Vagina (tissue), 2 donors: ENCODE data around the gene SS18L1. TPM values are rescaled to one million over a fixed set of nuclear protein-coding genes. Genes with fewer than 3 reads are reported as not detected.

Experiments
- DNase-seq, 2 donors: peaks; one replicate each; pipeline ENCODE4 v3.0.0-alpha.2; 2017; ENCODE audit errors: extremely low spot score in 2 of 2
- H3K27ac ChIP-seq: fragments of 200-600 bp; sonication (generic); one replicate; pipeline ENCODE4 v1.5.1; 2019
- H3K27me3 ChIP-seq: fragments of 200-600 bp; sonication (generic); one replicate; pipeline ENCODE4 v1.5.1; 2019
- H3K36me3 ChIP-seq, 2 donors: fragments of 200-600 bp; sonication (generic); one replicate each; pipeline ENCODE4 v1.5.1; 2017 to 2019
- H3K4me1 ChIP-seq: fragments of 200-600 bp; sonication (generic); one replicate; pipeline ENCODE4 v1.5.1; 2019
- H3K4me3 ChIP-seq, 2 donors: fragments of 200-600 bp; sonication (generic); 1 replicate in 1 of 2; 2 replicates in 1 of 2; pipeline ENCODE4 v1.5.1; 2016 to 2019
- H3K9me3 ChIP-seq: fragments of 200-600 bp; sonication (generic); one replicate; pipeline ENCODE4 v1.5.1; 2019
- CTCF ChIP-seq, 3 experiments: fragments of 450-650 bp in 2 of 3; fragments of 200-600 bp in 1 of 3; sonication (generic) in 1 of 3; IDR thresholded peaks; one replicate each; pipeline ENCODE4 v1.5.1; 2017 to 2019; ENCODE audit warnings: antibody characterized with exemption in 3 of 3, mild to moderate bottlenecking in 2 of 3, moderate library complexity in 2 of 3
- POLR2A ChIP-seq, 2 donors: fragments of 450-650 bp; IDR thresholded peaks; one replicate each; pipeline ENCODE4 v1.6.1; 2017; ENCODE audit warnings: antibody characterized with exemption in 2 of 2, mild to moderate bottlenecking in 2 of 2, moderate library complexity in 2 of 2
- POLR2AphosphoS5 ChIP-seq, 2 donors: sonication (generic); formaldehyde crosslinking; IDR thresholded peaks; one replicate each; pipeline ENCODE4 v1.9.0; 2017; ENCODE audit warnings: antibody characterized with exemption in 2 of 2, mild to moderate bottlenecking in 2 of 2, low read depth in 1 of 2; ENCODE audit not compliant: insufficient read depth in 1 of 2
- intact Hi-C: fragments of 100-400 bp; cut with DNase I; formaldehyde crosslinking; loops from one replicate; pipeline ENCODE4 v1.15.1; 2023
- total RNA-seq: library from RNA; depleted of rRNA; stranded (reverse); fragments of >200 nt; gene quantifications from one replicate; pipeline ENCODE4 v1.2.3, GENCODE V29; 2016

The SS18L1 gene
- total RNA-seq, 1 donor from 2014 or later: 25.3 TPM

- no peaks in the 10 kb centered on the region for H3K36me3 ChIP-seq
- H3K4me1 ChIP-seq: no peaks in the 10 kb centered on the region
- no peak for DNase-seq
- H3K27ac ChIP-seq: no peak overlapping the region
- no peaks in the 10 kb centered on the region for H3K9me3 ChIP-seq
- no peak for TF ChIP-seq POLR2AphosphoS5 (IDR thresholded peaks at IDR 0.05; ENCODE audit: insufficient read depth in 1 of 2, low read depth in 1 of 2)
- no peak for TF ChIP-seq POLR2A (IDR thresholded peaks at IDR 0.05)
- no peak for TF ChIP-seq CTCF (IDR thresholded peaks at IDR 0.05)
- no peaks in the 10 kb centered on the region for H3K27me3 ChIP-seq
- intact Hi-C loops: no loop called here
- H3K4me3 ChIP-seq: no peak overlapping the region
These were observed 68.7 kb downstream of the SS18L1 start for GRCh38 chr20:62212299-62212698.

GRCh38 chr20:62214067-62214466 lies 70.5 kb downstream of the SS18L1 start:
- Histone ChIP-seq H3K4me1 (peaks cover 4% of the 10 kb centered on the region), H3K36me3 (no peaks in the 10 kb centered on the region), H3K4me3 (no peak overlapping the region), H3K9me3 (no peaks in the 10 kb centered on the region), H3K27ac (no peak overlapping the region), H3K27me3 (peaks cover 2% of the 10 kb centered on the region)
- TF ChIP-seq CTCF (IDR thresholded peaks at IDR 0.05): no peak
- TF ChIP-seq POLR2AphosphoS5 (IDR thresholded peaks at IDR 0.05; ENCODE audit: insufficient read depth in 1 of 2, low read depth in 1 of 2): no peak
- TF ChIP-seq POLR2A (IDR thresholded peaks at IDR 0.05): no peak
- intact Hi-C loops: no loop called here
- no peak for DNase-seq

- no peak overlapping the region for H3K4me3 ChIP-seq
- no peak for DNase-seq
- peaks cover 10% of the 10 kb centered on the region for H3K4me1 ChIP-seq
- TF ChIP-seq POLR2A (IDR thresholded peaks at IDR 0.05): no peak
- no peak for TF ChIP-seq POLR2AphosphoS5 (IDR thresholded peaks at IDR 0.05; ENCODE audit: insufficient read depth in 1 of 2, low read depth in 1 of 2)
- TF ChIP-seq CTCF (IDR thresholded peaks at IDR 0.05): no peak
- intact Hi-C loops: no loop called here
- H3K27ac ChIP-seq: no peak overlapping the region
- H3K9me3 ChIP-seq: no peaks in the 10 kb centered on the region
- no peaks in the 10 kb centered on the region for H3K36me3 ChIP-seq
- peaks cover 5% of the 10 kb centered on the region for H3K27me3 ChIP-seq
These were observed 71.7 kb downstream of the SS18L1 start for GRCh38 chr20:62215020-62215990.

- Histone ChIP-seq H3K9me3 (no peaks in the 10 kb centered on the region), H3K4me1 (peaks cover 18% of the 10 kb centered on the region), H3K27ac (no peak overlapping the region), H3K36me3 (no peaks in the 10 kb centered on the region), H3K27me3 (peaks cover 5% of the 10 kb centered on the region), H3K4me3 (no peak overlapping the region)
- TF ChIP-seq POLR2AphosphoS5 (IDR thresholded peaks at IDR 0.05; ENCODE audit: insufficient read depth in 1 of 2, low read depth in 1 of 2) (no peak), POLR2A (IDR thresholded peaks at IDR 0.05) (no peak), CTCF (IDR thresholded peaks at IDR 0.05) (no peak)
- DNase-seq: no peak
- intact Hi-C loops: no loop called here
These were observed 72.5 kb downstream of the SS18L1 start for GRCh38 chr20:62215991-62216635.
